CD14-positive monocyte (primary cell): ENCODE measurements around the gene KLF13. TPM values are rescaled to one million over a fixed set of nuclear protein-coding genes. Genes with fewer than 3 reads are reported as not detected.

Source experiments
- DNase-seq, 3 donors: peaks; one replicate each; pipeline ENCODE4 v3.0.0-alpha.2; 2011 to 2022
- H2AFZ ChIP-seq: 2 replicates; pipeline ENCODE4 v1.6.0; 2012; ENCODE audit warnings: mild to moderate bottlenecking, low read depth, low read length, inconsistent platforms; ENCODE audit not compliant: insufficient read depth, poor library complexity, severe bottlenecking
- H3K27ac ChIP-seq, 2 donors: 1 replicate in 1 of 2; 2 replicates in 1 of 2; pipeline ENCODE4 v1.5.1; 2012 to 2013; ENCODE audit warnings: low read length in 2 of 2, control low read depth in 1 of 2, inconsistent platforms in 1 of 2, low read depth in 1 of 2, mild to moderate bottlenecking in 1 of 2
- H3K27me3 ChIP-seq, 2 donors: one replicate each; pipeline versions ENCODE4 v1.6.0 to v1.6.1; 2011 to 2013; ENCODE audit warnings: low read length in 2 of 2; ENCODE audit not compliant: control insufficient read depth in 2 of 2, insufficient read depth in 2 of 2
- H3K36me3 ChIP-seq, 2 donors: replicated peaks in 1 of 2; 1 replicate in 1 of 2; 2 replicates in 1 of 2; pipeline versions ENCODE4 v1.5.1 to v1.6.1; 2012 to 2013; ENCODE audit warnings: low read length in 2 of 2, control low read depth in 1 of 2, inconsistent platforms in 1 of 2, mild to moderate bottlenecking in 1 of 2; ENCODE audit not compliant: insufficient read depth in 2 of 2, control insufficient read depth in 1 of 2
- H3K4me1 ChIP-seq, 2 donors: 1 replicate in 1 of 2; 2 replicates in 1 of 2; pipeline versions ENCODE4 v1.5.1 to v1.6.1; 2012 to 2013; ENCODE audit warnings: low read length in 2 of 2, control low read depth in 1 of 2, inconsistent platforms in 1 of 2, mild to moderate bottlenecking in 1 of 2, moderate library complexity in 1 of 2; ENCODE audit not compliant: insufficient read depth in 2 of 2, control insufficient read depth in 1 of 2
- H3K4me2 ChIP-seq: replicated peaks from 2 replicates; pipeline ENCODE3; 2012; ENCODE audit warnings: low read length, moderate library complexity, mild to moderate bottlenecking; ENCODE audit not compliant: poor library complexity, severe bottlenecking; ENCODE audit errors: extremely low read depth
- H3K4me3 ChIP-seq, 3 experiments: fragments of 200-600 bp in 1 of 3; sonication (generic) in 1 of 3; replicated peaks in 1 of 3; 1 replicate in 2 of 3; 2 replicates in 1 of 3; pipeline ENCODE4 v1.5.1; 2011 to 2013; ENCODE audit warnings: low read length in 3 of 3, mild to moderate bottlenecking in 3 of 3, control low read depth in 2 of 3, low read depth in 2 of 3, inconsistent platforms in 1 of 3, moderate library complexity in 1 of 3
- H3K79me2 ChIP-seq: 2 replicates; pipeline ENCODE4 v1.6.0; 2012; ENCODE audit warnings: mild to moderate bottlenecking, control low read depth, inconsistent platforms, low read length, moderate library complexity; ENCODE audit not compliant: insufficient read depth
- H3K9ac ChIP-seq: 2 replicates; pipeline ENCODE4 v1.6.0; 2017; ENCODE audit warnings: low read length, mild to moderate bottlenecking; ENCODE audit not compliant: insufficient read depth, poor library complexity, severe bottlenecking
- H3K9me3 ChIP-seq, 2 donors: replicated peaks in 1 of 2; 1 replicate in 1 of 2; 2 replicates in 1 of 2; pipeline versions ENCODE4 v1.5.1 to v1.6.1; 2012 to 2013; ENCODE audit warnings: low read length in 2 of 2, control low read depth in 1 of 2; ENCODE audit not compliant: control insufficient read depth in 1 of 2, insufficient read depth in 1 of 2
- H4K20me1 ChIP-seq: 2 replicates; pipeline ENCODE4 v1.6.0; 2012; ENCODE audit warnings: mild to moderate bottlenecking, low read length, control low read depth, moderate library complexity; ENCODE audit not compliant: insufficient read depth
- H3K27ac Mint-ChIP-seq, 7 donors: one replicate each; pipeline ENCODE4 v1.8.0; 2020; ENCODE audit warnings: mild to moderate bottlenecking in 7 of 7, mixed read lengths in 7 of 7, moderate library complexity in 6 of 7, inconsistent platforms in 2 of 7
- H3K27me3 Mint-ChIP-seq, 3 donors: one replicate each; pipeline ENCODE4 v1.8.0; 2021 to 2022; ENCODE audit warnings: low read depth in 3 of 3, mild to moderate bottlenecking in 3 of 3, mixed read lengths in 3 of 3, moderate library complexity in 3 of 3, inconsistent platforms in 1 of 3
- H3K36me3 Mint-ChIP-seq, 2 donors: one replicate each; pipeline ENCODE4 v1.8.0; 2020; ENCODE audit warnings: mixed read lengths in 2 of 2, inconsistent platforms in 1 of 2, mild to moderate bottlenecking in 1 of 2
- H3K4me1 Mint-ChIP-seq: one replicate; pipeline ENCODE4 v1.8.0; 2020; ENCODE audit warnings: mild to moderate bottlenecking, mixed read lengths
- H3K4me3 Mint-ChIP-seq, 2 donors: one replicate each; pipeline ENCODE4 v1.8.0; 2020; ENCODE audit warnings: mild to moderate bottlenecking in 2 of 2, mixed read lengths in 2 of 2, moderate library complexity in 1 of 2
- H3K9me3 Mint-ChIP-seq, 7 donors: one replicate each; pipeline ENCODE4 v1.8.0; 2020 to 2022; ENCODE audit warnings: mixed read lengths in 7 of 7, mild to moderate bottlenecking in 6 of 7, moderate library complexity in 6 of 7, inconsistent platforms in 2 of 7
- CTCF ChIP-seq: fragments of 200-600 bp; IDR thresholded peaks from one replicate; pipeline ENCODE4 v1.8.0; 2022; ENCODE audit warnings: antibody characterized with exemption, mild to moderate bottlenecking
- WGBS: methylation state at CpG from one replicate; pipeline ENCODE4 v1.1.5; 2013; ENCODE audit warnings: missing lambda C conversion rate; ENCODE audit not compliant: insufficient coverage; 5-methylcytosine and 5-hydroxymethylcytosine counted together
- intact Hi-C, 2 donors: fragments of 100-400 bp; cut with micrococcal nuclease; formaldehyde crosslinking; loops; one replicate each; pipeline versions ENCODE4 v1.15.0 to v1.15.1; 2023
- polyA plus RNA-seq, 3 donors: library from polyadenylated mRNA; depleted of rRNA in 1 of 3; unstranded in 2 of 3; stranded (reverse) in 1 of 3; fragments of 300-500 nt in 2 of 3; fragments of >200 nt in 1 of 3; fragmentation: Illumina TruSeq in 2 of 3; gene quantifications; 1 replicate in 2 of 3; 2 replicates in 1 of 3; pipeline ENCODE4 v1.2.3, GENCODE V29; 2012 to 2021

Gene KLF13
- polyA plus RNA-seq, 3 donors: 22.5 to 121 (median 28.0) TPM

- H3K9ac ChIP-seq: no peak overlapping the region
- no peak overlapping the region for H2AFZ ChIP-seq
- 92% methylated on average over 27 of the region's 30 CpGs for WGBS
- H3K36me3 ChIP-seq: no peaks in the 10 kb centered on the region
- no peaks in the 10 kb centered on the region for H4K20me1 ChIP-seq
- no peaks in the 10 kb centered on the region for H3K79me2 ChIP-seq
- H3K9me3 ChIP-seq: no peaks in the 10 kb centered on the region
- intact Hi-C loops: no loop called here
- no peak overlapping the region for H3K4me3 ChIP-seq
- H3K9me3 Mint-ChIP-seq: peaks cover 0 to 3% (median 0%) of the 10 kb centered on the region in 7 donors
- DNase-seq: no peak
- no peak overlapping the region for H3K27ac Mint-ChIP-seq
- H3K36me3 Mint-ChIP-seq: peaks cover 2 to 3% of the 10 kb centered on the region in 2 donors
- no peaks in the 10 kb centered on the region for H3K27me3 ChIP-seq
- TF ChIP-seq CTCF: no peak
- no peak overlapping the region for H3K4me2 ChIP-seq
- H3K4me3 Mint-ChIP-seq: no peak overlapping the region
- peaks cover 6 to 9% (median 7%) of the 10 kb centered on the region in 3 donors for H3K27me3 Mint-ChIP-seq
- H3K4me1 ChIP-seq: peaks cover 21 to 32% of the 10 kb centered on the region in 2 donors
- no peak overlapping the region for H3K27ac ChIP-seq
- H3K4me1 Mint-ChIP-seq: peaks cover 50% of the 10 kb centered on the region
Observed at GRCh38 chr15:31306426-31307269, 20.0 kb upstream of the KLF13 start.

GRCh38 chr15:31307270-31308184 is 19.1 kb upstream of the KLF13 start:
- peaks cover 45% of the 10 kb centered on the region for H3K4me1 Mint-ChIP-seq
- H3K9me3 Mint-ChIP-seq: peaks cover 0 to 3% (median 0%) of the 10 kb centered on the region in 7 donors
- H3K9me3 ChIP-seq: no peaks in the 10 kb centered on the region
- no peaks in the 10 kb centered on the region for H4K20me1 ChIP-seq
- H3K4me3 Mint-ChIP-seq: peak overlapping the region in 1 of 2 donors; percentile 21
- 83% methylated on average over 19 of the region's 20 CpGs for WGBS
- no peak overlapping the region for H3K27ac ChIP-seq
- peaks cover 21 to 25% of the 10 kb centered on the region in 2 donors for H3K4me1 ChIP-seq
- peaks cover 5 to 10% (median 6%) of the 10 kb centered on the region in 3 donors for H3K27me3 Mint-ChIP-seq
- no peak overlapping the region for H3K9ac ChIP-seq
- no peak overlapping the region for H2AFZ ChIP-seq
- intact Hi-C loops: no loop called here
- no peak for TF ChIP-seq CTCF
- no peaks in the 10 kb centered on the region for H3K27me3 ChIP-seq
- peak overlapping the region in 2 of 7 donors; percentile 63 to 81 for H3K27ac Mint-ChIP-seq
- no peaks in the 10 kb centered on the region for H3K36me3 ChIP-seq
- H3K4me3 ChIP-seq: no peak overlapping the region
- no peaks in the 10 kb centered on the region for H3K79me2 ChIP-seq
- H3K36me3 Mint-ChIP-seq: peaks cover 0 to 2% of the 10 kb centered on the region in 2 donors
- H3K4me2 ChIP-seq: no peak overlapping the region
- DNase-seq: no peak
